AG04450 (cell line): ENCODE results near the gene MEX3D. TPM values are rescaled to one million over a fixed set of nuclear protein-coding genes. Genes with fewer than 3 reads are reported as not detected.

Experiments
- CTCF ChIA-PET: fragments of 300-600, 350-600 bp; formaldehyde crosslinking; extraction: SDS; loops from one replicate; lab custom pipeline; 2022; ENCODE audit warnings: antibody characterized with exemption, inconsistent platforms; lab: Charles Lee
- POLR2A ChIA-PET: fragments of 350-600 bp; formaldehyde crosslinking; extraction: SDS; loops from one replicate; lab custom pipeline; 2021; ENCODE audit warnings: antibody characterized with exemption, inconsistent platforms; lab: Yijun Ruan, JAX
- DNase-seq: peaks from one replicate; pipeline ENCODE4 v3.0.0-alpha.2; 2011; ENCODE audit warnings: low read depth, low spot score
- H3K27ac ChIP-seq: one replicate; pipeline ENCODE4 v1.5.1; 2012; ENCODE audit warnings: low read depth, low read length, control low read depth
- H3K27me3 ChIP-seq: one replicate; pipeline ENCODE4 v1.6.0; 2012; ENCODE audit warnings: low read length; ENCODE audit not compliant: control insufficient read depth, insufficient read depth
- H3K4me3 ChIP-seq: 2 replicates; pipeline ENCODE4 v1.5.1; 2011; ENCODE audit warnings: mild to moderate bottlenecking, low read depth, low read length, control low read depth
- H3K9me3 ChIP-seq: 2 replicates; pipeline ENCODE4 v1.5.1; 2012; ENCODE audit warnings: low read length; ENCODE audit not compliant: control insufficient read depth, insufficient read depth
- CTCF ChIP-seq: IDR thresholded peaks from 2 replicates; pipeline ENCODE4 v1.5.1; 2011; ENCODE audit warnings: low read depth, low read length, control low read depth, inconsistent platforms
- polyA plus RNA-seq: library from polyadenylated mRNA; depleted of rRNA; stranded (reverse); fragments of >200 nt; gene quantifications from 2 replicates; pipeline ENCODE4 v1.2.3, GENCODE V29; 2011

MEX3D gene
- polyA plus RNA-seq, 1 experiment = 5.4 TPM

- no peak for DNase-seq
- POLR2A ChIA-PET = interaction anchor here (0.6 kb wide), 1 partner anchor 41 kb away, joined by 4 read pairs; no protein-coding TSS in a partner anchor
- Histone ChIP-seq H3K27ac (no peak overlapping the region), H3K9me3 (no peaks in the 10 kb centered on the region; the same call in 1 of the 2 replicates), H3K4me3 (no peak overlapping the region), H3K27me3 (no peaks in the 10 kb centered on the region)
- no peak for TF ChIP-seq CTCF
- CTCF ChIA-PET = interaction anchor here (1.1 kb wide), 1 partner anchor 235 kb away, joined by 3 read pairs; no protein-coding TSS in a partner anchor
These were observed 45.9 kb upstream of the MEX3D start for GRCh38 chr19:1613808-1614570.

- Histone ChIP-seq H3K9me3 (no peaks in the 10 kb centered on the region; the same call in 1 of the 2 replicates), H3K27ac (no peak overlapping the region), H3K4me3 (no peak overlapping the region), H3K27me3 (no peaks in the 10 kb centered on the region)
- no peak for TF ChIP-seq CTCF
- ChIA-PET POLR2A (no interaction called here), CTCF (interaction anchor here (1.1 kb wide), 1 partner anchor 236 kb away, joined by 3 read pairs; no protein-coding TSS in a partner anchor)
- DNase-seq = no peak
These were observed 45.0 kb upstream of the MEX3D start for GRCh38 chr19:1613146-1613545.

GRCh38 chr19:1612114-1613086 lies 44.3 kb upstream of the MEX3D start:
- H3K4me3 ChIP-seq = no peak overlapping the region
- H3K9me3 ChIP-seq = no peaks in the 10 kb centered on the region; the same call in 1 of the 2 replicates
- H3K27me3 ChIP-seq = no peaks in the 10 kb centered on the region
- DNase-seq = no peak
- ChIA-PET POLR2A (no interaction called here), CTCF (interaction anchor here (1.1 kb wide), 1 partner anchor 237 kb away, joined by 3 read pairs; no protein-coding TSS in a partner anchor)
- TF ChIP-seq CTCF = no peak
- H3K27ac ChIP-seq = no peak overlapping the region

- no peaks in the 10 kb centered on the region; the same call in 1 of the 2 replicates for H3K9me3 ChIP-seq
- POLR2A ChIA-PET = no interaction called here
These were observed 43.2 kb upstream of the MEX3D start for GRCh38 chr19:1611353-1611752.

More at GRCh38 chr19:1611353-1611752, 43.2 kb upstream of the MEX3D start:
- TF ChIP-seq CTCF = no peak
- Histone ChIP-seq H3K4me3 (no peak overlapping the region), H3K27ac (no peak overlapping the region), H3K27me3 (no peaks in the 10 kb centered on the region)
- CTCF ChIA-PET = no interaction called here
- no peak for DNase-seq
